Fibroblast of lung (primary cell): ENCODE data around the gene OXLD1. TPM values are rescaled to one million over a fixed set of nuclear protein-coding genes. Genes with fewer than 3 reads are reported as not detected.

Source experiments
- DNase-seq, 2 donors: peaks; one replicate each; pipeline versions ENCODE4 v3.0.0 to v3.0.0-alpha.2; 2010; ENCODE audit warnings: low read depth in 2 of 2
- H2AFZ ChIP-seq: 2 replicates; pipeline ENCODE4 v1.5.1; 2012; ENCODE audit warnings: low read length, control low read depth, inconsistent platforms
- H3K27ac ChIP-seq: 2 replicates; pipeline ENCODE4 v1.5.1; 2011; ENCODE audit warnings: low read length, control low read depth; ENCODE audit not compliant: insufficient read depth
- H3K27me3 ChIP-seq: 2 replicates; pipeline ENCODE4 v1.5.1; 2011; ENCODE audit warnings: mild to moderate bottlenecking, low read length; ENCODE audit not compliant: control insufficient read depth, insufficient read depth
- H3K36me3 ChIP-seq: 2 replicates; pipeline ENCODE4 v1.5.1; 2011; ENCODE audit warnings: low read length; ENCODE audit not compliant: control insufficient read depth, insufficient read depth
- H3K4me1 ChIP-seq: 2 replicates; pipeline ENCODE4 v1.5.1; 2011; ENCODE audit warnings: low read length; ENCODE audit not compliant: control insufficient read depth, insufficient read depth; ENCODE audit errors: extremely low read depth
- H3K4me2 ChIP-seq: 2 replicates; pipeline ENCODE4 v1.5.1; 2011; ENCODE audit warnings: low read length, control low read depth; ENCODE audit not compliant: insufficient read depth; ENCODE audit errors: extremely low read depth
- H3K4me3 ChIP-seq, 4 experiments: fragments of 200-600 bp in 1 of 4; sonication (generic) in 1 of 4; replicated peaks in 1 of 4; 2 replicates each; pipeline ENCODE4 v1.5.1; 2011 to 2016; ENCODE audit warnings: low read length in 4 of 4, low read depth in 3 of 4, mild to moderate bottlenecking in 3 of 4, control low read depth in 2 of 4, inconsistent platforms in 1 of 4, mixed read lengths in 1 of 4; ENCODE audit not compliant: insufficient read depth in 1 of 4; ENCODE audit errors: control extremely low read depth in 1 of 4
- H3K79me2 ChIP-seq: 2 replicates; pipeline ENCODE4 v1.5.1; 2012; ENCODE audit warnings: mild to moderate bottlenecking, low read length, inconsistent platforms; ENCODE audit not compliant: control insufficient read depth, insufficient read depth
- H3K9ac ChIP-seq: 2 replicates; pipeline ENCODE4 v1.5.1; 2011; ENCODE audit warnings: mild to moderate bottlenecking, low read length, control low read depth; ENCODE audit not compliant: insufficient read depth
- H3K9me3 ChIP-seq: 2 replicates; pipeline ENCODE4 v1.5.1; 2012; ENCODE audit warnings: low read depth, low read length; ENCODE audit not compliant: control insufficient read depth, insufficient read depth
- H4K20me1 ChIP-seq: 2 replicates; pipeline ENCODE4 v1.5.1; 2011; ENCODE audit warnings: low read length; ENCODE audit not compliant: control insufficient read depth, insufficient read depth; ENCODE audit errors: extremely low read depth
- EZH2 ChIP-seq: IDR thresholded peaks from 2 replicates; pipeline ENCODE4 v1.5.1; 2012; ENCODE audit warnings: low read length, control low read depth, mild to moderate bottlenecking; ENCODE audit errors: missing control alignments
- polyA plus RNA-seq, 2 donors: library from polyadenylated mRNA; depleted of rRNA in 1 of 2; stranded (reverse) in 1 of 2; unstranded in 1 of 2; fragments of >200 nt; gene quantifications; 2 replicates each; pipeline ENCODE4 v1.2.1, GENCODE V29; 2011 to 2012; ENCODE audit warnings: missing spikeins in 1 of 2
- total RNA-seq: library from RNA; depleted of rRNA; stranded (reverse); fragments of >200 nt; gene quantifications from 2 replicates; pipeline ENCODE4 v1.2.1, GENCODE V29; 2014
- TF ChIP-seq, protein P1 (sequence below), 2 donors: IDR thresholded peaks in 1 of 2; conservative IDR thresholded peaks in 1 of 2; 1 replicate in 1 of 2; 2 replicates in 1 of 2; pipeline ENCODE4 v1.5.1; 2011 to 2012; ENCODE audit warnings: low read length in 2 of 2, control low read depth in 1 of 2, inconsistent platforms in 1 of 2, low read depth in 1 of 2, mild to moderate bottlenecking in 1 of 2

The OXLD1 gene
- total and polyA plus RNA-seq, 2 donors (not counting 1 experiment from before 2014, with no cell fraction given), result 11.6 to 45.6 TPM

DNA sequence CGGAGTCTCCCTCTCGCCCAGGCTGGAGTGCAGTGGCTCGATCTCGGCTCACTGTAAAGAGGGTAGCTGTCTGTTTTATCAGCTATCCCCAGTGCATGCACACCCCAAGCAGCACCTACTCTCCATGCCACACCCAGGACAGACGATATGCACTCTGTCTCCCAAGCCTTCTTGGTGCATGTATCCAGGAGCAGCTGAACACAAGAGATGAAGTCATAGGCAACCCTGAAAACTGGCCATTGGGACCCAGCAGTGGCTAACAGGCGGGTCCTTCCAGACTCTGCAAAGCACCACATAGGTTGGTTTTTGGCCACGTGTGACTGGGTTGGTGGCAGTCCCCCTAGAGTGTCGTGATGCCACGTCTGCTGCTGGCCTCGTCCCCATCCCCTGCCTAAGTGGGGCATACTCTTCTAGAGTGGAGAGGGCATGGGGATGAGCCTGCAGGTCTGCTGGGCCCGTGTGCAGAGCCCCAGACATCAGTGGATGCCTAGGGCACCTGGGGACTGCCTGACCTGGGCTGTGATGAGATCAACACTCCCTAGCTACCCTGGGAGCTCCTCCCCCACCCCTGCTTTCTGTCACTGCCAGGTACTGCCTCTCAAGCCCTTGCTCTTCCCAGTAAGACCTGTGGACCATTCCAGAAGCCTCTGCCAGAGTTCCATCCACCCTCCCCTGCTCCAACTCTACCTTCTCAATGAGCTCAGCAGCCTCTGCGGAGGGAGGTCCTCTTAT, 19.4 kb downstream of the OXLD1 start:
- H4K20me1 ChIP-seq, result no peaks in the 10 kb centered on the region
- H3K27me3 ChIP-seq, result peaks cover 22% of the 10 kb centered on the region
- H3K36me3 ChIP-seq, result no peaks in the 10 kb centered on the region
- no peak overlapping the region for H2AFZ ChIP-seq
- H3K27ac ChIP-seq, result no peak overlapping the region
- no peak for DNase-seq
- H3K4me1 ChIP-seq, result peaks cover 7% of the 10 kb centered on the region
- H3K4me3 ChIP-seq, result no peak overlapping the region
- no peak overlapping the region for H3K9ac ChIP-seq
- H3K9me3 ChIP-seq, result no peaks in the 10 kb centered on the region
- H3K4me2 ChIP-seq, result no peak overlapping the region
- H3K79me2 ChIP-seq, result no peaks in the 10 kb centered on the region
- TF ChIP-seq EZH2, result no peak
- TF ChIP-seq, protein P1, sequence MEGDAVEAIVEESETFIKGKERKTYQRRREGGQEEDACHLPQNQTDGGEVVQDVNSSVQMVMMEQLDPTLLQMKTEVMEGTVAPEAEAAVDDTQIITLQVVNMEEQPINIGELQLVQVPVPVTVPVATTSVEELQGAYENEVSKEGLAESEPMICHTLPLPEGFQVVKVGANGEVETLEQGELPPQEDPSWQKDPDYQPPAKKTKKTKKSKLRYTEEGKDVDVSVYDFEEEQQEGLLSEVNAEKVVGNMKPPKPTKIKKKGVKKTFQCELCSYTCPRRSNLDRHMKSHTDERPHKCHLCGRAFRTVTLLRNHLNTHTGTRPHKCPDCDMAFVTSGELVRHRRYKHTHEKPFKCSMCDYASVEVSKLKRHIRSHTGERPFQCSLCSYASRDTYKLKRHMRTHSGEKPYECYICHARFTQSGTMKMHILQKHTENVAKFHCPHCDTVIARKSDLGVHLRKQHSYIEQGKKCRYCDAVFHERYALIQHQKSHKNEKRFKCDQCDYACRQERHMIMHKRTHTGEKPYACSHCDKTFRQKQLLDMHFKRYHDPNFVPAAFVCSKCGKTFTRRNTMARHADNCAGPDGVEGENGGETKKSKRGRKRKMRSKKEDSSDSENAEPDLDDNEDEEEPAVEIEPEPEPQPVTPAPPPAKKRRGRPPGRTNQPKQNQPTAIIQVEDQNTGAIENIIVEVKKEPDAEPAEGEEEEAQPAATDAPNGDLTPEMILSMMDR (conservative IDR thresholded peaks at IDR 0.05 in 1 of 2, IDR thresholded peaks at IDR 0.05 in 1 of 2; ENCODE audit: low read depth in 1 of 2, low read length in 2 of 2), result no peak

DNA sequence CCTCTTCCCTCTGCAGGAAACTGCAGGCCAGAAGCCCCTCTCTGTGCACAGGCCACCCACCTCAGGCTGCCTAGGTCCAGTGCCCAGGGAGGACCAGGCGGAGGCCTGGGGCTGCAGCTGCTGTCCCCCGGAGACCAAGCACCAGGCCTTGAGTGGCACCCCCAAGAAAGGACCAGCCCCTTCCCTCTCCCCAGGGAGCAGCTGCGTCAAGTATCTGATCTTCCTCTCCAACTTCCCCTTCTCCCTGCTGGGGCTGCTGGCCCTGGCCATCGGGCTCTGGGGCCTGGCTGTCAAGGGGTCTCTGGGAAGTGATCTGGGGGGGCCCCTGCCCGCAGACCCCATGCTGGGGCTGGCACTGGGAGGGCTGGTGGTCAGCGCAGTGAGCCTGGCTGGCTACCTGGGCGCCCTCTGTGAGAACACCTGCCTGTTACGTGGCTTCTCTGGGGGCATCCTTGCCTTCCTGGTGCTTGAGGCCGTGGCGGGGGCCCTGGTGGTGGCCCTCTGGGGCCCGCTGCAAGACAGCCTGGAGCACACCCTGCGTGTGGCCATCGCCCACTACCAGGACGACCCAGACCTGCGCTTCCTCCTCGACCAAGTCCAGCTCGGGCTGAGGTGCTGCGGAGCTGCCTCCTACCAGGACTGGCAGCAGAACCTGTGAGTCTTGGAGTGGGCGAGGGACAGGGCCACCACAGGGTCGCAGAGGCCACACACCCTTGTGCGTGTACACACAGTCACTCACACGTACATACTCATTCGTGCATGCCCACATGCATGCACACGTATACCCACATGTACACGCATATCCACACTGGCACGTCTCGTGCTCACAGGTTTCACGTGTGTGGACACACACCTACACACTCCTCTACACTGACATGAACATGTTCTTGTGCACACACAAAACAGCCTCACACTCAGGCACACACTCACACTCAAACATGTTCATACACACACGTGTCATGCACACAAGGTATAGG, 21.1 kb downstream of the OXLD1 start:
- Histone ChIP-seq H3K36me3 (no peaks in the 10 kb centered on the region), H3K4me1 (peaks cover 2% of the 10 kb centered on the region), H3K27ac (no peak overlapping the region), H3K9me3 (no peaks in the 10 kb centered on the region), H3K9ac (no peak overlapping the region), H3K4me2 (no peak overlapping the region), H2AFZ (no peak overlapping the region), H3K79me2 (no peaks in the 10 kb centered on the region), H3K4me3 (no peak overlapping the region), H3K27me3 (peaks cover 22% of the 10 kb centered on the region), H4K20me1 (no peaks in the 10 kb centered on the region)
- no peak for DNase-seq
- TF ChIP-seq EZH2, result no peak
- TF ChIP-seq, protein P1 (conservative IDR thresholded peaks at IDR 0.05 in 1 of 2, IDR thresholded peaks at IDR 0.05 in 1 of 2; ENCODE audit: low read depth in 1 of 2, low read length in 2 of 2), result no peak

DNA sequence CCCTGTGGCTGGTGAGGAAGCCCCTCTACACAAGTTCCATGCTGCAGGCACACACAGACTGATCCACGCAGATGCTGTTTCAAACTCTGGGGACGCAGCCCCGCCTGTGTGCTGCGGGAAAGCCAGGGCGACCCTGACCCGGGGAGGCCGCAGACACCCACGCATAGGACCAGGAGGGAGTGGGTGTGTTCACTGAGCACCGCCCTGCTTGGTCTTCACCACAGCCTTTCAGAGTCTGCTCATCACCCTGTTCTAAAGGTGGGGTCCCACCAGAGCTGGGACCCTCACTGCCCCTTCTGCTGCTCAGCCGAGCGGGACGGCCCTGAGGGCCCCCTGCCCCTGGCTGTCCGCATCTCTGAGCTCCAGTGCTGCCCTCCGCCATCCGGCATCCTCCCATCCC, 21.9 kb downstream of the OXLD1 start:
- H2AFZ ChIP-seq, result no peak overlapping the region
- H3K36me3 ChIP-seq, result no peaks in the 10 kb centered on the region
- H3K4me3 ChIP-seq, result no peak overlapping the region
- no peak for DNase-seq
- no peak for TF ChIP-seq EZH2
- TF ChIP-seq, protein P1 (conservative IDR thresholded peaks at IDR 0.05 in 1 of 2, IDR thresholded peaks at IDR 0.05 in 1 of 2; ENCODE audit: low read depth in 1 of 2, low read length in 2 of 2), result no peak
- no peak overlapping the region for H3K4me2 ChIP-seq
- no peak overlapping the region for H3K27ac ChIP-seq
- no peaks in the 10 kb centered on the region for H3K79me2 ChIP-seq
- no peaks in the 10 kb centered on the region for H4K20me1 ChIP-seq
- H3K9ac ChIP-seq, result no peak overlapping the region
- no peaks in the 10 kb centered on the region for H3K9me3 ChIP-seq
- H3K27me3 ChIP-seq, result peaks cover 22% of the 10 kb centered on the region
- H3K4me1 ChIP-seq, result peaks cover 2% of the 10 kb centered on the region
